Testis (tissue), 5 donors: ENCODE data around the gene TFAP2B. TPM values are rescaled to one million over a fixed set of nuclear protein-coding genes. Genes with fewer than 3 reads are reported as not detected.
A peak's percentile ranks its signal among the peaks of the same experiment; 100 is the strongest.

ENCODE experiments used
- DNase-seq: peaks from one replicate; pipeline ENCODE4 v3.0.0-alpha.2; 2019
- H3K27ac ChIP-seq, 2 donors: fragments of 200-600 bp; sonication (generic); one replicate each; pipeline ENCODE4 v1.5.1; 2019
- H3K27me3 ChIP-seq: fragments of 200-600 bp; sonication (generic); one replicate; pipeline ENCODE4 v1.5.1; 2019
- H3K36me3 ChIP-seq: fragments of 200-600 bp; sonication (generic); one replicate; pipeline ENCODE4 v1.5.1; 2017; ENCODE audit warnings: low read depth; ENCODE audit errors: missing control alignments
- H3K4me1 ChIP-seq: fragments of 200-600 bp; sonication (generic); one replicate; pipeline ENCODE4 v1.5.1; 2019
- H3K4me3 ChIP-seq, 2 donors: fragments of 200-600 bp; sonication (generic); one replicate each; pipeline ENCODE4 v1.5.1; 2017 to 2019
- H3K9me3 ChIP-seq: fragments of 200-600 bp; sonication (generic); one replicate; pipeline ENCODE4 v1.5.1; 2017
- CTCF ChIP-seq, 3 experiments: fragments of 450-650 bp in 2 of 3; fragments of 200-600 bp in 1 of 3; sonication (generic) in 1 of 3; IDR thresholded peaks; one replicate each; pipeline ENCODE4 v1.5.1; 2016 to 2019; ENCODE audit warnings: antibody characterized with exemption in 3 of 3, mild to moderate bottlenecking in 2 of 3, moderate library complexity in 1 of 3
- POLR2A ChIP-seq: fragments of 450-650 bp; IDR thresholded peaks from one replicate; pipeline ENCODE4 v1.6.1; 2017; ENCODE audit warnings: antibody characterized with exemption, mild to moderate bottlenecking, moderate library complexity
- whole genome bisulfite sequencing, 2 donors: methylation state at CpG; one replicate each; pipeline ENCODE4 v1.1.5; 2018; 5-methylcytosine and 5-hydroxymethylcytosine counted together
- intact Hi-C: fragments of 100-400 bp; cut with DNase I; formaldehyde crosslinking; loops from one replicate; pipeline ENCODE4 v1.15.1; 2023; ENCODE audit warnings: low total_unique reads
- long read RNA-seq, 2 donors: transcript quantifications; one replicate each; lab custom pipeline, GENCODE V29; 2026
- polyA plus RNA-seq: library from polyadenylated mRNA; stranded (reverse); fragments of 350-450 nt; fragmentation: Illumina TruSeq; extraction: RNeasy Lipid Tissue Mini Kit (QIAGEN cat#74804); gene quantifications from one replicate; pipeline ENCODE4 v1.2.3, GENCODE V29; 2014; ENCODE audit warnings: low read depth, low replicate concordance; ENCODE audit not compliant: insufficient read depth
- total RNA-seq, 2 donors: library from RNA; depleted of rRNA; stranded (reverse); fragments of >200 nt; gene quantifications; one replicate each; pipeline ENCODE4 v1.2.3, GENCODE V29; 2016

Gene TFAP2B
- under 1 TPM; 0.19 to 0.24 TPM for total RNA-seq
- polyA plus RNA-seq, result 0.63 TPM
- long read RNA-seq, donor 1, result 0 reads
- long read RNA-seq, donor 2, result 0 reads

GRCh38 chr6:50818673-50819072 lies at the start of gene TFAP2B:
TSS of gene TFAP2B (plus strand) at chr6:50818871. CDS start at chr6:50818892, 21 bp downstream.
- Histone ChIP-seq H3K9me3 (no peaks in the 10 kb centered on the region), H3K27me3 (peaks cover 5% of the 10 kb centered on the region), H3K36me3 (no peaks in the 10 kb centered on the region), H3K27ac (no peak within 1 kb of the TSS), H3K4me1 (peaks cover 3% of the 10 kb centered on the region), H3K4me3 (peak within 1 kb of the TSS in 1 of 2 donors; percentile 6)
- no peak for TF ChIP-seq CTCF (IDR thresholded peaks at IDR 0.05)
- no peak for TF ChIP-seq POLR2A
- no peak for DNase-seq
- intact Hi-C loops, result no loop called here
- WGBS, 2 donors, result 6 to 8% methylated on average over 7 of the region's 7 CpGs

DNA sequence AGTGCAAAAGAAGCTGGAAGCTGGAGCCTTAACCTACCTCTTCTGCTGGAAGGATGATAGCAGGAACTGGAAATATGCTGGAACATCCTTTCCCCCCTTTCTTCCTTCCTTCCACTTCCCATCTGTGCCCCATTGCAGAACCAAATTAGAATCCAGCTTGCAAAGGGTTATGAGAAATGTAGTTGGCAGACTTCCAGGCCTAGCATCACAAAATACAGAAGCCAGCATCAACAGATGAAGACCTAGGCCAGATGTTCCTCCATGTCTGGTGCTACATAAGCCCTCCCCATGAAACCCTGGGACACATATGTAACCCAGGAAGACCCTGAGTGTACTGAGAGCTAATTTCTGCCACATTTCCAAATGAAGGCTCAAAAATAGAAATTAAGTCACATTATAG lies 40.0 kb upstream of the TFAP2B start:
- Histone ChIP-seq H3K27me3 (no peaks in the 10 kb centered on the region), H3K27ac (no peak overlapping the region), H3K4me3 (no peak overlapping the region), H3K9me3 (no peaks in the 10 kb centered on the region), H3K36me3 (no peaks in the 10 kb centered on the region), H3K4me1 (no peaks in the 10 kb centered on the region)
- TF ChIP-seq CTCF (IDR thresholded peaks at IDR 0.05) (no peak), POLR2A (no peak)
- no peak for DNase-seq
- intact Hi-C loops, result no loop called here

DNA sequence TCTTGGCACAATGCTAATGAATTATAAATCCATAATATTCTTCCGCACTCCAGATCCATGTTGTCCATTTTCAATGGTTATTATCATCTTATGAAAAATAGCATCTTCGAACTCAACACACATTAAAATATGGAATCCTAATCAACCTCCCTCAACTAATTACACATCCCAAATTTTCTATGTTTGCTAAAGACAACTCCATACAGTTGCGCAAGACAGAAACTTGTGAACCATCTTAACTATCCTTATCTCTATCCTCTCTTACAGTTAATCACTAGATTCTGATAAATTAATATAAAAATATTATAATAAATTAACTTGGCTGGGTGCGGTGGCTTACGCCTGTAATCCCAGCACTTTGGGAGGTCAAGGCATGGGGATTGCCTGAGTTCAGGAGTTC lies 38.3 kb upstream of the TFAP2B start:
- no peak overlapping the region for H3K4me3 ChIP-seq
- H3K9me3 ChIP-seq, result no peaks in the 10 kb centered on the region
- no peaks in the 10 kb centered on the region for H3K36me3 ChIP-seq
- no peak for DNase-seq
- no peak for TF ChIP-seq CTCF (IDR thresholded peaks at IDR 0.05)
- no peak for TF ChIP-seq POLR2A
- no peaks in the 10 kb centered on the region for H3K4me1 ChIP-seq
- no peak overlapping the region for H3K27ac ChIP-seq
- WGBS, 2 donors, result 92 to 95% methylated on average over 5 of the region's 5 CpGs
- H3K27me3 ChIP-seq, result no peaks in the 10 kb centered on the region
- intact Hi-C loops, result no loop called here

GRCh38 chr6:50785921-50786320 lies 32.8 kb upstream of the TFAP2B start:
- Histone ChIP-seq H3K4me1 (no peaks in the 10 kb centered on the region), H3K4me3 (no peak overlapping the region), H3K9me3 (no peaks in the 10 kb centered on the region), H3K27ac (no peak overlapping the region), H3K27me3 (no peaks in the 10 kb centered on the region), H3K36me3 (no peaks in the 10 kb centered on the region)
- no peak for DNase-seq
- no peak for TF ChIP-seq CTCF (IDR thresholded peaks at IDR 0.05)
- TF ChIP-seq POLR2A, result no peak
- intact Hi-C loops, result no loop called here
- WGBS, 2 donors, result 57 to 80% methylated on average over 1 of the region's 1 CpG

GRCh38 chr6:50791900-50792508 lies 26.7 kb upstream of the TFAP2B start:
- WGBS, 2 donors, result 3 to 7% methylated on average over 3 of the region's 3 CpGs
- TF ChIP-seq CTCF (IDR thresholded peaks at IDR 0.05) (peak; percentile 12 to 65 (median 63)), POLR2A (no peak)
- no peaks in the 10 kb centered on the region for H3K4me1 ChIP-seq
- peak; percentile 21 for DNase-seq
- no peak overlapping the region for H3K4me3 ChIP-seq
- no peaks in the 10 kb centered on the region for H3K36me3 ChIP-seq
- H3K27ac ChIP-seq, result no peak overlapping the region
- no peaks in the 10 kb centered on the region for H3K27me3 ChIP-seq
- no peaks in the 10 kb centered on the region for H3K9me3 ChIP-seq
- intact Hi-C loops, result no loop called here
